Subcutaneous abdominal adipose tissue (tissue), 5 donors: ENCODE measurements around the gene LTBP4.
A peak's percentile ranks its signal among the peaks of the same experiment; 100 is the strongest.

Experiments
- H3K27ac ChIP-seq: one replicate; pipeline ENCODE4 v1.7.0; 2013; ENCODE audit warnings: low read depth, mild to moderate bottlenecking, inconsistent platforms, low read length, moderate library complexity
- H3K27me3 ChIP-seq, 5 donors: one replicate each; pipeline ENCODE4 v1.7.0; 2013; ENCODE audit warnings: low read length in 5 of 5, inconsistent platforms in 1 of 5; ENCODE audit not compliant: control insufficient read depth in 5 of 5, insufficient read depth in 4 of 5
- H3K36me3 ChIP-seq, 5 donors: one replicate each; pipeline ENCODE4 v1.7.0; 2013; ENCODE audit warnings: low read length in 5 of 5; ENCODE audit not compliant: control insufficient read depth in 5 of 5, insufficient read depth in 5 of 5
- H3K4me1 ChIP-seq, 5 donors: one replicate each; pipeline ENCODE4 v1.7.0; 2013; ENCODE audit warnings: low read length in 5 of 5, mild to moderate bottlenecking in 3 of 5, moderate library complexity in 1 of 5; ENCODE audit not compliant: control insufficient read depth in 5 of 5, insufficient read depth in 5 of 5
- H3K4me3 ChIP-seq, 5 donors: one replicate each; pipeline ENCODE4 v1.7.0; 2013; ENCODE audit warnings: low read length in 5 of 5, low read depth in 1 of 5
- H3K9ac ChIP-seq, 5 donors: one replicate each; pipeline ENCODE4 v1.7.0; 2013; ENCODE audit warnings: low read length in 5 of 5, mild to moderate bottlenecking in 4 of 5, moderate library complexity in 3 of 5
- H3K9me3 ChIP-seq, 5 donors: one replicate each; pipeline ENCODE4 v1.7.0; 2013; ENCODE audit warnings: low read length in 5 of 5; ENCODE audit not compliant: control insufficient read depth in 5 of 5
- donor health status: healthy.
- donor health status: healthy.
- donor health status: healthy.
- donor health status: healthy.
- donor health status: healthy.

Gene LTBP4

DNA sequence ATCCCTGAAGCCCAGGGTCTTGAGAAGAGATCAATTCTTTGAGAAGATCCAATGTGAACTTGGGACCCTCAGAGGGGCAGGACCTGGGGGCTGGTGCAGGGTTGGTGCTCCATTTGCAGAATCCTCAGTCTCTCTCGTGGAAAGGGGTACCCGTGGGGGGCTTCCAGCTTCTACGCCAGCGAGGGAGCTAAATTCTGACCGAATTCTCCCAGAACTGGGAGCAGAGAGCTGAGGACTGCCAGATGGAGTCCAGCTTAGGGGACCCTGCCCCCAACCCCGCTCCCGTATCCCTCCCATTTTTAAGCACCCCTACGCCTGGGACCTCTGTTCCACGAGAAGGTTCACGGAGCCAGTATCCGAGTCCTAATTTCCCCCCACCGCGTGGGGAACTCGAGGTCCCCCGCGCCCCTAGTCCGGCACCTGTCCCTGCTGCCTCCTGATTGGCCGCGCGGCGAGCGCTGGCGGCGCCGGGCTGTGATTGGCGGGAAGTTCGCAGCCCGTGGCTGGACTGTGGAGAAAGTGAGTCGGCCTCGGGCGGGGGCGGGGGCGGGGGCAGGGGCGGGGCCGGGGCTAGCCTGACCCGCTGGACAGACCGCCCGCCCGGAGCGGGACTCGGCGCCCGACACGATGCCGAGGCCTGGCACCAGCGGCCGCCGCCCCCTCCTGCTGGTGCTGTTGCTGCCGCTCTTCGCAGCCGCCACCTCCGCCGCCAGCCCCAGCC, 4.4 kb upstream of the LTBP4 start:
- no peak overlapping the region for H3K27ac ChIP-seq
- H3K36me3 ChIP-seq = no peaks in the 10 kb centered on the region
- H3K9ac ChIP-seq = no peak overlapping the region
- H3K4me3 ChIP-seq = peak overlapping the region in 1 of 5 donors; percentile 27
- peaks cover 2 to 46% (median 34%) of the 10 kb centered on the region in 5 donors for H3K4me1 ChIP-seq
- H3K27me3 ChIP-seq = peaks cover 3 to 43% (median 35%) of the 10 kb centered on the region in 5 donors
- H3K9me3 ChIP-seq = no peaks in the 10 kb centered on the region

- H3K9me3 ChIP-seq = no peaks in the 10 kb centered on the region
- no peak overlapping the region for H3K27ac ChIP-seq
- no peak overlapping the region for H3K4me3 ChIP-seq
- H3K9ac ChIP-seq = no peak overlapping the region
- peaks cover 3 to 52% (median 41%) of the 10 kb centered on the region in 5 donors for H3K4me1 ChIP-seq
- peaks cover 3 to 43% (median 35%) of the 10 kb centered on the region in 5 donors for H3K27me3 ChIP-seq
- H3K36me3 ChIP-seq = no peaks in the 10 kb centered on the region
These were observed 3.8 kb upstream of the LTBP4 start for GRCh38 chr19:40597329-40597838.

DNA sequence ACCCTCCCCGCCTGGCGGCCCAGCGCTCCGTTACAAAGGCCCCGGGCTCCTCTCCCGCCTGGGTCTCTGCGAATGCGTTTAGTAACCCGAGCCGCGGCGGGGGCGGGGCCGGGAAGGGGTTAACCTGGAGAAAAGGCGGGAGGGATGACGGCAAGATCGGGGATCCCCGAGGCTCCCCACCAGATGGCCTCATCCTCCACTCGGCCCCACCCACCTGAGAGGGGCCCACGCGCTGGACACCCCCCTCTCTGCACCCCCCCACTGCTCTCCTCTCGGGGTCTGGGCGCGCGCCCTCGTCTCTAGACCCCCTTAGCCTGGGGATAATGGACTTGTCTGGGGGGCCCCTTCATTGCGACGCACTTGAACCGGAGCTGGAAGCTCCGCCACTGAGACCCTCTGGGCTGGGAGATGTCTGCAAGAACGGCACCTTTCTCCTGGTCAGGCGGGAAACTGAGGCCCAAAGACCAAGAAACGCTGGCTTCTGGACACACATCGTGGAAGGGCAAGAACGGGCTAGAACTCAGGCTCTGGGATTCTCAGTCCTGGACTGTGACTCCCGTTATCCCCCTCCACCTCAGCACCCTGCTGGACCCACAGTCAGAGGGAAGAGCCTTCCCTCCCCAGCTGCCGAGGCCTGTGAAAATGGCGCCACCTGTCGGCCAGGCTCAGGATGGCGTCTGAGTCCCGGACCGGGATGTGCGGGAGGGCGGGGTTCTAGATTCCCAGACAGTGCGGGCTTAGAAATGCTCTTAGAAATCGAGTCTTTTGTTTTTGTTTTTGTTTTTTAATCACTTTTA, 2.9 kb upstream of the LTBP4 start:
- Histone ChIP-seq H3K4me1 (peaks cover 9 to 62% (median 50%) of the 10 kb centered on the region in 5 donors), H3K4me3 (no peak overlapping the region), H3K36me3 (no peaks in the 10 kb centered on the region), H3K9ac (no peak overlapping the region), H3K27me3 (peaks cover 3 to 47% (median 35%) of the 10 kb centered on the region in 5 donors), H3K27ac (no peak overlapping the region), H3K9me3 (no peaks in the 10 kb centered on the region)

GRCh38 chr19:40598918-40599307, 2.3 kb upstream of the LTBP4 start:
- Histone ChIP-seq H3K36me3 (no peaks in the 10 kb centered on the region), H3K27ac (no peak overlapping the region), H3K4me3 (no peak overlapping the region), H3K27me3 (peaks cover 3 to 47% (median 35%) of the 10 kb centered on the region in 5 donors), H3K9me3 (no peaks in the 10 kb centered on the region), H3K4me1 (peaks cover 10 to 67% (median 54%) of the 10 kb centered on the region in 5 donors), H3K9ac (no peak overlapping the region)

- H3K27ac ChIP-seq = no peak overlapping the region
- no peak overlapping the region for H3K9ac ChIP-seq
- H3K27me3 ChIP-seq = peaks cover 3 to 45% (median 35%) of the 10 kb centered on the region in 5 donors
- H3K4me3 ChIP-seq = no peak overlapping the region
- no peaks in the 10 kb centered on the region for H3K36me3 ChIP-seq
- H3K4me1 ChIP-seq = peaks cover 10 to 73% (median 59%) of the 10 kb centered on the region in 5 donors
- no peaks in the 10 kb centered on the region for H3K9me3 ChIP-seq
These were observed 1.8 kb upstream of the LTBP4 start for GRCh38 chr19:40599331-40599901.

DNA sequence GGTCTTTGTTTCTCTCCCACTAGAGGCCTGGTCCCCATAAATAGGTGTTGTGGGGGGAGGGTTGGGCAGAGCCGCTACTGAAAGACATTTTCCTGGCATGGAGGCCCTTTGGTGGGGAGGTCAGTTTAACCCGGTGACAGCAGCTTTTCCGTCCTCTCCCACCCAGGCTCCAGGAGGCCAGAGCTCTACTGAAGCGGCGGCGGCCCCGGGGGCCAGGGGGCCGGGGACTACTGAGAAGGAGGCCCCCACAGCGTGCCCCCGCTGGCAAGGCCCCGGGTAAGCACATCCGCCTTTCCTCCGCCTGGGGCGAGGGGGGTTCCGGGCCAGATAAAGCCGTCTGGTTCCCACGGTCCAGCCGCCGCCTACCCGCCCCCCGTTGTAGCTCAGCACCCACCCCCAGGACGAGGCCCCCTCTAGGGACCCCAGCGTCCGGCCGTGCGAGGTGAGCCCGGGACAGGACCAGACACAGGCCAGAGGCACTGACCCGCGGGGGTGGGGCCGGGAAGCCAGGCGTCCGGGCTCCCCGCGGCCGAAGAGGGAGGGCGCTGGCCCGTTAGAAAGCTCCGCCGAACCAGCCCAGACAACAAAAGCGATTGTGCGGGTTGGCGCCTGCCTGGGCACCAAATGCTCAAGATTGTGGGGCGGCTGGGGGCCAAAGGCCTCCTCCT, 1.1 kb upstream of the LTBP4 start:
- peak overlapping the region in 2 of 5 donors; percentile 16 to 18 for H3K4me3 ChIP-seq
- H3K27me3 ChIP-seq = peaks cover 3 to 42% (median 33%) of the 10 kb centered on the region in 5 donors
- peak overlapping the region in 1 of 5 donors; percentile 10 for H3K9ac ChIP-seq
- no peaks in the 10 kb centered on the region for H3K36me3 ChIP-seq
- no peak overlapping the region for H3K27ac ChIP-seq
- no peaks in the 10 kb centered on the region for H3K9me3 ChIP-seq
- peaks cover 12 to 79% (median 66%) of the 10 kb centered on the region in 5 donors for H3K4me1 ChIP-seq

GRCh38 chr19:40600570-40601133, 517 bp upstream of the LTBP4 start:
- peaks cover 3 to 42% (median 28%) of the 10 kb centered on the region in 5 donors for H3K27me3 ChIP-seq
- H3K4me3 ChIP-seq = peak overlapping the region in 3 of 5 donors; percentile 16 to 31 (median 18)
- H3K36me3 ChIP-seq = no peaks in the 10 kb centered on the region
- H3K9ac ChIP-seq = peak overlapping the region in 1 of 5 donors; percentile 10
- no peak overlapping the region for H3K27ac ChIP-seq
- H3K4me1 ChIP-seq = peaks cover 12 to 85% (median 72%) of the 10 kb centered on the region in 5 donors
- H3K9me3 ChIP-seq = no peaks in the 10 kb centered on the region

DNA sequence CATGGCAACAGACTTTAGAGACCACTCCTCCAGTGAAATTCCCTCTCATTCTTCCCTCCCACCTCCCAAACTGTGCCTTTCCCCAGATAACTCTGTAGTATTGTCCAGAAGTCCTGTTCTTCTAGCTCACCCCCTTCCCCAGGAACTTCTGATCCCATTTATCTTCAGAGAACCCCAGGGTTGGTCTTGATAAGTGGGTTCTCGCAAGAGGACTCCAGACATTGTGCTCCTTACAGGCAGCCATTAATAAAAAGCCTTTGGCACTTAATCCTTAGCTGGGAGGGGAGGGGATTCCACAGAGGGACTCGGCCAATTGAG, 1.9 kb downstream of the LTBP4 start:
- H3K4me3 ChIP-seq = peak overlapping the region; percentile 56 to 69 (median 67)
- no peaks in the 10 kb centered on the region for H3K36me3 ChIP-seq
- peak overlapping the region; percentile 74 for H3K27ac ChIP-seq
- peak overlapping the region; percentile 23 to 89 (median 55) for H3K9ac ChIP-seq
- peaks cover 0 to 29% (median 18%) of the 10 kb centered on the region in 5 donors for H3K27me3 ChIP-seq
- no peaks in the 10 kb centered on the region for H3K9me3 ChIP-seq
- H3K4me1 ChIP-seq = peaks cover 14 to 88% (median 78%) of the 10 kb centered on the region in 5 donors

DNA sequence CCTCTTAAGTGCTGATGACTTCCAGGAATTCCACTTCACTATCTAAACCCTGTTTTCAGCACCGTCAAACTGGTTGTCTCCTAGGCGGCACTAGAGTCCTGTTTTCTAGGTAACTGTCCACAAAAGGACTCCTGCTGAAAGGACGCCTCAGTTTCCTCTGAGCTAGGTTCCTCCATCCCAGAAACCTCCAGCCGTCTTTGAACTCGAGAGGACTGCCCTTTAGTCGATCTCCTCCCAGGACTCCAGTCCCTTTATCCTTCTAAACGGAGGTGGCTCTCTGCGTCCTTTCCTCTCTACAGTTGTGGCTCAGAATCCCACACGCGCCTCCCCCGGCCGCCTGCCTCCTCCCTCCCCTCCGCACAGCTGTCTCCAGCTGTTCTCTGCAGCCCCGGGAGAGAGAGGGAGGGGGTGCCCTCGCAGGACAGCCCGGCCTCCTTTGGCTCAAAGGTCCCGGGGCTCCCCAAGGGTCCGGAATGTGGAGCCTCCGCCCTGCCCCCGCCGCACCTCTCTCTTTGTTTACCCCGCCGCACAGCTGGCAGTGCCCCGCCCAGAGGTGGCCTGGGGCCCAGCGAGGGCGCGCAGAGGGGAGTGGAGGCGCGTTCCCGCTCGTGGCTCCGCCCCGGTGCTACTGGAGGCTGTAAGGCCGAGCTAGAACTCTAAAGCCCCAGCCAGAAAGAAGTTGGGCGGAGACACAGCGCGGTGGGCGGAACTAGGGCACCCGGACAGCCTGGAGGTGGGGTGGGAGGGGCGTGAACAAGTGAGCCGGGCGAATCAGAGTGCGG, 2.4 kb downstream of the LTBP4 start:
- peak overlapping the region; percentile 23 to 89 (median 48) for H3K9ac ChIP-seq
- peak overlapping the region; percentile 74 for H3K27ac ChIP-seq
- no peaks in the 10 kb centered on the region for H3K36me3 ChIP-seq
- peaks cover 14 to 84% (median 75%) of the 10 kb centered on the region in 5 donors for H3K4me1 ChIP-seq
- no peaks in the 10 kb centered on the region for H3K9me3 ChIP-seq
- H3K4me3 ChIP-seq = peak overlapping the region; percentile 41 to 72 (median 62)
- peaks cover 0 to 25% (median 16%) of the 10 kb centered on the region in 5 donors for H3K27me3 ChIP-seq
